Upper lobe of left lung (tissue), 6 donors: ENCODE measurements around the gene PIM3. TPM values are rescaled to one million over a fixed set of nuclear protein-coding genes. Genes with fewer than 3 reads are reported as not detected.

Source experiments
- ATAC-seq, 2 donors: fragments of 200-7000 bp; cut with Tn5 transposase; one replicate each; pipeline ENCODE4 v1.9.1; 2022; ENCODE audit warnings: mild to moderate bottlenecking in 2 of 2, moderate library complexity in 2 of 2; ENCODE audit not compliant: low FRiP score in 2 of 2
- DNase-seq, 2 donors: peaks; one replicate each; pipeline ENCODE4 v3.0.0-alpha.2; 2019 to 2020
- H3K27ac ChIP-seq, 4 donors: fragments of 200-600 bp; sonication (generic); one replicate each; pipeline ENCODE4 v1.5.1; 2016 to 2019
- H3K27me3 ChIP-seq, 4 donors: fragments of 200-600 bp; sonication (generic); one replicate each; pipeline ENCODE4 v1.5.1; 2017 to 2019
- H3K36me3 ChIP-seq, 4 donors: fragments of 200-600 bp; sonication (generic); one replicate each; pipeline ENCODE4 v1.5.1; 2016 to 2019
- H3K4me1 ChIP-seq, 4 donors: fragments of 200-600 bp; sonication (generic); one replicate each; pipeline ENCODE4 v1.5.1; 2018 to 2019
- H3K4me3 ChIP-seq, 4 donors: fragments of 200-600 bp; sonication (generic); one replicate each; pipeline ENCODE4 v1.5.1; 2017 to 2019; ENCODE audit warnings: mild to moderate bottlenecking in 2 of 4, moderate library complexity in 1 of 4
- H3K9me3 ChIP-seq, 4 donors: fragments of 200-600 bp; sonication (generic); one replicate each; pipeline ENCODE4 v1.5.1; 2018 to 2019
- CTCF ChIP-seq, 6 experiments: fragments of 450-650 bp in 4 of 6; fragments of 200-600 bp in 2 of 6; sonication (generic) in 2 of 6; IDR thresholded peaks; one replicate each; pipeline ENCODE4 v1.5.1; 2016 to 2019; ENCODE audit warnings: antibody characterized with exemption in 6 of 6
- EP300 ChIP-seq, 4 donors: sonication (generic); formaldehyde crosslinking; IDR thresholded peaks; one replicate each; pipeline ENCODE4 v1.5.1; 2017; ENCODE audit warnings: antibody characterized with exemption in 4 of 4, control low read depth in 2 of 4
- POLR2A ChIP-seq, 4 donors: fragments of 450-650 bp; IDR thresholded peaks; one replicate each; pipeline ENCODE4 v1.5.1; 2016 to 2017; ENCODE audit warnings: antibody characterized with exemption in 4 of 4, mild to moderate bottlenecking in 2 of 4
- POLR2AphosphoS5 ChIP-seq, 2 donors: sonication (generic); formaldehyde crosslinking; IDR thresholded peaks; one replicate each; pipeline ENCODE4 v1.5.1; 2017; ENCODE audit warnings: antibody characterized with exemption in 2 of 2
- WGBS, 2 donors: methylation state at CpG; one replicate each; pipeline ENCODE4 v1.1.5; 2017 to 2018; 5-methylcytosine and 5-hydroxymethylcytosine counted together
- total RNA-seq, 6 donors: library from RNA; depleted of rRNA in 4 of 6; stranded (reverse); fragments of >200 nt in 4 of 6; gene quantifications; one replicate each; pipeline versions ENCODE4 v1.1.0 to v1.2.1, GENCODE V29; 2016 to 2021
- donor health status: DM: no; HTN: no; CAD: no; lungs with moderate emphysema.
- donor health status: DM: no; HTN: yes; CAD: no; lungs with severe emphysema.

PIM3 gene
- total RNA-seq, 6 donors from 2014 or later, result 131 to 246 (median 156) TPM

GRCh38 chr22:49948958-49949913, 11.3 kb upstream of the PIM3 start:
- Histone ChIP-seq H3K4me3 (peak overlapping the region in 3 of 4 donors; percentile 43 to 49 (median 46)), H3K4me1 (peaks cover 36 to 68% (median 50%) of the 10 kb centered on the region in 4 donors)
- peak; percentile 49 to 83 for ATAC-seq

DNA sequence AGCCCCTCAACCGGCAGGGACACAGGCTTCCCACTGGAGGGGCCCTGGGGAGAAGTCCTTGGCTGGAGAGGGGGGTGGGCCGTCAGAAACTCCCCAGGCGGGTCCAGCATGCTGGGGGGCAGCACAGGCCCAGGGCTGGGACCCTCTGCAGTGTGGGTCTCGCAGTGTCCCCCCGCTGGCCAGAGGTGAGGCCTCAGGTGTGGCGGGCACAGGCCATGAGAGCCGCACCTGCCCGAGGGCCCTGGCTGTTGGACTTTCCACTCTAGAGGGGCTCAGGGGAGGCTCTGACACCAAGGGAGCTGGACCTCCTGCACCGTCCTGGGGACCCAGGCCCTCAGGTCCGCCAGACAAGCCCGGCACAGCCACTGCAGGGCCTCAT, 10.7 kb upstream of the PIM3 start:
- Histone ChIP-seq H3K4me1 (peaks cover 43 to 75% (median 56%) of the 10 kb centered on the region in 4 donors), H3K27me3 (no peaks in the 10 kb centered on the region), H3K27ac (peak overlapping the region; percentile 80 to 99 (median 91)), H3K4me3 (no peak overlapping the region), H3K9me3 (no peaks in the 10 kb centered on the region), H3K36me3 (no peaks in the 10 kb centered on the region)
- DNase-seq, result peak in 1 of 2 donors; percentile 76
- 83 to 92% methylated on average over 1 to 5 of the region's 11 CpGs for WGBS, 2 donors
- TF ChIP-seq EP300 (IDR thresholded peaks at IDR 0.05), result no peak
- TF ChIP-seq POLR2AphosphoS5 (IDR thresholded peaks at IDR 0.05), result no peak
- no peak for TF ChIP-seq POLR2A (IDR thresholded peaks at IDR 0.05)
- no peak for TF ChIP-seq CTCF (IDR thresholded peaks at IDR 0.05)
- ATAC-seq, result no peak

More at GRCh38 chr22:49948958-49949913, 11.3 kb upstream of the PIM3 start:
- Histone ChIP-seq H3K36me3 (no peaks in the 10 kb centered on the region), H3K9me3 (no peaks in the 10 kb centered on the region), H3K27ac (peak overlapping the region; percentile 80 to 99 (median 91)), H3K27me3 (no peaks in the 10 kb centered on the region)
- WGBS, 2 donors, result 67 to 68% methylated on average over 14 to 38 of the region's 42 CpGs
- TF ChIP-seq CTCF (IDR thresholded peaks at IDR 0.05), result peak in 1 of 6 experiments; percentile 12
- TF ChIP-seq POLR2AphosphoS5 (IDR thresholded peaks at IDR 0.05), result peak; percentile 59 to 75
- TF ChIP-seq EP300 (IDR thresholded peaks at IDR 0.05), result peak; percentile 23 to 98 (median 88)
- TF ChIP-seq POLR2A (IDR thresholded peaks at IDR 0.05), result peak in 3 of 4 donors; percentile 13 to 94 (median 89)
- DNase-seq, result peak; percentile 93 to 96

DNA sequence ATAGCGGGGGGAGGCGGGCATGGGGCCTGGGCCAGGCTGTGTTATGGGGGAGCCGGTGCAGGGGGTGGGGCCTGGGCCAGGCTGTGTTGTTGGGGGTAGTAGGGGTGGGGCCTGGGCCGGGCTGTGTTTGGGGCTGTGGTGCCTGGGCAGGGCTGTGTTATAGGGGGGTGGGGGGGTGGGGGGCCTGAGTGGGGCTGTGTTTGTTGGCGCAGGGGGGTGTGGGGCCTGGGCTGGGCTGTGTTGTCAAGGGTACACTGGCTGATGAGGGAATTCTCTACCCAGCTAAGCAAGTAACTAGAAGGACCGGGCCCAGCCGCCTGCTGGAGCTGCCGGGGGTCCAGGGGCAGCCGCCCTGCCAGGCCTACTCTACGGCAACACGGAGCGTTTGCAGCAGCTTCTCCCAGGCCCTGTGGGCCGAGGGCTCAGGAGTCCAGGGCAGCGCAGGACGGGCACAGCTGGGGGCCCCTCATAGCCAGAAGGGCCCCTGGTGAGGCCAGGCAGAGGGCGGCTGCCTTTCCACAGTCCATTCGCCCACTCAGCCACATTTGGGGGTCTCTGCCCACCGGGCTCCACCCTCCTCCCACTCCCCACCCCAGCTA, 10.1 kb upstream of the PIM3 start:
- H3K4me1 ChIP-seq, result peaks cover 49 to 80% (median 62%) of the 10 kb centered on the region in 4 donors
- H3K27me3 ChIP-seq, result no peaks in the 10 kb centered on the region
- 17 to 50% methylated on average over 1 to 14 of the region's 18 CpGs for WGBS, 2 donors
- DNase-seq, result peak in 1 of 2 donors; percentile 81
- no peak for ATAC-seq
- peak overlapping the region; percentile 80 to 99 (median 91) for H3K27ac ChIP-seq
- H3K4me3 ChIP-seq, result no peak overlapping the region
- TF ChIP-seq CTCF (IDR thresholded peaks at IDR 0.05) (no peak), EP300 (IDR thresholded peaks at IDR 0.05) (no peak), POLR2A (IDR thresholded peaks at IDR 0.05) (peak in 1 of 4 donors; percentile 29), POLR2AphosphoS5 (IDR thresholded peaks at IDR 0.05) (no peak)
- no peaks in the 10 kb centered on the region for H3K36me3 ChIP-seq
- H3K9me3 ChIP-seq, result no peaks in the 10 kb centered on the region

- WGBS, 2 donors, result 55 to 79% methylated on average over 12 to 27 of the region's 28 CpGs
- peaks cover 49 to 81% (median 63%) of the 10 kb centered on the region in 4 donors for H3K4me1 ChIP-seq
- no peaks in the 10 kb centered on the region for H3K27me3 ChIP-seq
- peak overlapping the region; percentile 90 to 99 (median 91) for H3K27ac ChIP-seq
- ATAC-seq (peak; percentile 42 to 61), DNase-seq (peak; percentile 95 to 96)
- TF ChIP-seq POLR2AphosphoS5 (IDR thresholded peaks at IDR 0.05) (peak; percentile 85 to 88), EP300 (IDR thresholded peaks at IDR 0.05) (peak; percentile 37 to 99 (median 97)), POLR2A (IDR thresholded peaks at IDR 0.05) (peak in 2 of 4 donors; percentile 32 to 52), CTCF (IDR thresholded peaks at IDR 0.05) (no peak)
- no peaks in the 10 kb centered on the region for H3K36me3 ChIP-seq
- no peaks in the 10 kb centered on the region for H3K9me3 ChIP-seq
- H3K4me3 ChIP-seq, result no peak overlapping the region
Observed at GRCh38 chr22:49951000-49951677, 9.4 kb upstream of the PIM3 start.
